HG03457 (cell line): ENCODE measurements around the gene GIN1.
"Not testable (repeated sequence)": the region's sequence is repeated elsewhere in the genome, so short reads cannot be mapped to it uniquely, and the experiment has no call there.

Experiments used
- ATAC-seq: cut with Tn5 transposase; IDR thresholded peaks from one replicate; pipeline ENCODE4 v1.9.1; 2021; ENCODE audit warnings: moderate number of reproducible peaks; ENCODE audit not compliant: unreplicated experiment

Gene GIN1, protein sequence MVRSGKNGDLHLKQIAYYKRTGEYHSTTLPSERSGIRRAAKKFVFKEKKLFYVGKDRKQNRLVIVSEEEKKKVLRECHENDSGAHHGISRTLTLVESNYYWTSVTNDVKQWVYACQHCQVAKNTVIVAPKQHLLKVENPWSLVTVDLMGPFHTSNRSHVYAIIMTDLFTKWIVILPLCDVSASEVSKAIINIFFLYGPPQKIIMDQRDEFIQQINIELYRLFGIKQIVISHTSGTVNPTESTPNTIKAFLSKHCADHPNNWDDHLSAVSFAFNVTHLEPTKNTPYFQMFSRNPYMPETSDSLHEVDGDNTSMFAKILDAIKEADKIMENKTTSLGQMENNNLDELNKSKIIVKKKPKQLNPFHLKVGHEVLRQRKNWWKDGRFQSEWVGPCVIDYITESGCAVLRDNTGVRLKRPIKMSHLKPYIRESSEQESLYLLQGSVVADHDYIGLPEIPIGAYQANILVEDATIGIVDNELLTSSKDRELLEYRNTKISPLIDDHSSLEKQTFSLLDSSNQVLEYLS

DNA sequence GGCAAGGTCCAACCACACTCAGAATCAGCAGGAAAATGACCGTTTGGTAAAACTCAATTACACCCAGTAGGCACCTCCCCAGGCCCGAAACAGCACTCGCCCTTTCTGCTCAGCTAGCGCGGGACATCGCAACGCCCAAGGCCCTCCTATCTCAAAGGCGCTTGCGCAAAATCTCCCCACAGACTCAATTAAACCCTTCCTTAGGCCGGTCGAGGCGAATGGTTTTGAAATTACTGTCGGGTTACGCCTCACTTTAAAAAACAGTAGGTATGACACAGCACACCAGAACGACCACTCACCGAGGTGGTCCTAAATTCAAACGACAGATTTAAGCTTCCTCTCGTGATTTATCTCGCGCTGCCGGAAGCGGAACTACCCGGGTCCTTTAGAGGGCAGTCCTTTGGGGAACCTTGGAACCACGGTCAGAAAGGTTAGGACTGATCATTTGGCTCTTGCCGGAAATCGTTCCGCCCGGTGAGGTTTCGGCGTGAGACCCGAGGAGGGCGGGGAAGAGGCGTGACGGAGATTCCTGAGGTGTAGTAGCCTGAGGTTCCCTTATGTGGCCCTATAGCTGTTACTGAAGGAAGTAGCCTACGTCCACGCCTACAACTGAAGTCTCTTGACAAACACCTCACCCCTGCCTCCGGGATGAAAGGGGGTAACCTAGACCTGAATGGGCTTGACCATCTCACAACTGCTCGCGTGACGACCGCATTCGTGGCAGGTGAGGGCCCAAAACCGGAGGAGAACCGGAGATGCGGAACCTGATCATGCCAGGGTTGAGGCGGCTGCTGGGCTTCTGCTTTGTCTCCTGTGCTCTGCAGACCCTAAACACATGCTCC is at the start of gene GIN1, which contains the start of gene PPIP5K2:
GIN1 (minus strand) TSS at position 374 of the 842 bp plus-strand sequence. CDS start 11,431 bp downstream, outside the sequence.
PPIP5K2 (plus strand) TSS at position 537 of the 842 bp plus-strand sequence. CDS start 9,289 bp downstream, outside the sequence.
- peak; percentile 90 for ATAC-seq

DNA sequence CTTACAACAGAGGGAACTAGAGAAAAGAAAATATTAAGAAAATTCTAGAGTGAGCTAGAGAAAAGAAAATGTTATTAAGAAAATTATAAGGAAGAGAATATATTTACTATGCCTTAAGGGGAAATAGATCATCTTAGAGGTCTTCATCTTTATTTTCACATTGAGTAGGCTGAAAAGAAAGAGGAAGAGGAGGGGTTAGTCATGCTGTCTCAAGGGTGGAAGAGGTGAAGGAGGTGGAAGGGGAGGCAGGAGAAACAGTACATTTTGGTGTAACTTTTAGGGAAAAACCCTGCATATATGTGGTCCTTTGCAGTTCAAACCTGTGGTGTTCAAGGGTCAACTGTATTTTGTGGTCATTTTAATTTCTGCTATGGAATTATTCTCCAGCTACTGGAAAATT is 46.8 kb upstream of the GIN1 start:
- ATAC-seq = no peak

DNA sequence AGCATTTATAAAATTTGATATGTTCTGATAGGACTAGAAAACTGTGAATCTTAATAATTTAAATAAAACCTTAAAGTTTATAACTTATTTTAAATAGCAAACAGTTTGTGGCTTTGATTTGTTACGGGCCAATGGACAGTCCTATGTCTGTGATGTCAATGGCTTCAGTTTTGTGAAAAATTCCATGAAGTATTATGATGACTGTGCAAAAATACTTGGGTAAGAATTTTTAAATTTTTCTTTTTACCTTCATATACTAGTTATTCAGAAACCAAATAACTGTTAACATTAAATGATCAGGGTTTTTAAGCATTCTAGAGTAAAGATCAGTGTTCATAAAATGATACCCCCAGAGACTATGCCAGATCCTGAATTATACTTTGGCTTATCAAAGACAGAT is 31.2 kb upstream of the GIN1 start:
- ATAC-seq = no peak

DNA sequence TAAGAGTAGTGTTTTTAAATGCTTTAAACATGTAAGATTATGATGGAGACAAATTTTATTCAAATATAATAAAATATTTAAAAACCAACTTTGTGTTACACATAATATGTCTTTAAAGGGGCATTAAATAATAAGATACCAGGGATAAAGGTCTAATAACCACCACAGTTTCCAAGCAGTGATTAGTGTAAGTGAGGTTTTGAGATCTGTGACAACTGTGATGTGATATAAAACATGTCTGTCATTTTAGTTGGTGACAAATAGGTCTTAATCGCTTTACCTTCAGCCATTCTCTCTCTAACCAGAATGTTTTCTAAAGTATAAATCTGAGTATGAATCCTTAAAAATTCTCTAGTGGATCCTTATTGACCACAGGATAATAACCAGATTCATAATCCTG is 28.3 kb upstream of the GIN1 start:
- no peak for ATAC-seq

DNA sequence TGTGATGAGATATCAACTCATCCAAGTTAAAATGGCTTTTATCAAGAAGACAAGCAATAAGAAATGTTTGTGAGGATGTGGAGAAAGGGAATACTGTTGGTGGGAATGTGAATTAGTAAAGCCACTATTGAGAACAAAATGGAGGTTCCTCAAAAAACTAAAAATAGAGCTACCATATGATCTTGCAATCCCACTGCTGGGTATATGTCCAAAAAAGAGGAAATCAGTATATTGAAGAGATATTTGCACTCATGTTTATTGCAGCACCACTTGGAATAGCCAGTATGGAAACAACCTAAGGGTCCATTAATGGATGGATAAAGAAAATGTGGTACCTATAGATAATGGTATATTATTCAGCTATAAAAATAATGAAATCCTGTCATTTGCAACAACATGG is 25.3 kb upstream of the GIN1 start:
- ATAC-seq = no peak

DNA sequence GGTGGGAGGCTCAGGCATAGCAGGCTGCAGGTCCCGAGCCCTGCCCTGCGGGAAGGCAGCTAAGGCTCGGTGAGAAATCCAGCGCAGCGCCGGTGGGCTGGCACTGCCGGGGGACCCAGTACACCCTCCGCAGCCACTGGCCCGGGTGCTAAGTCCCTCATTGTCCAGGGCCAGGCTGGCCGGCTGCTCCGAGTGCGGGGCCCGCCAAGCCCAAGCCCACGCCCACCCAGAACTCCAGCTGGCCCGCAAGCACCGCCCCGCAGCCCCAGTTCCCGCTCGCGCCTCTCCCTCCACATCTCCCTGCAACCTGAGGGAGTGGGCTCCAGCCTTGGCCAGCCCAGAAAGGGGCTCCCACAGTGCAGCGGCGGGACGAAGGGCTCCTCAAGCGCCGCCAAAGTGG is 22.2 kb upstream of the GIN1 start:
- not testable (repeated sequence) for ATAC-seq

DNA sequence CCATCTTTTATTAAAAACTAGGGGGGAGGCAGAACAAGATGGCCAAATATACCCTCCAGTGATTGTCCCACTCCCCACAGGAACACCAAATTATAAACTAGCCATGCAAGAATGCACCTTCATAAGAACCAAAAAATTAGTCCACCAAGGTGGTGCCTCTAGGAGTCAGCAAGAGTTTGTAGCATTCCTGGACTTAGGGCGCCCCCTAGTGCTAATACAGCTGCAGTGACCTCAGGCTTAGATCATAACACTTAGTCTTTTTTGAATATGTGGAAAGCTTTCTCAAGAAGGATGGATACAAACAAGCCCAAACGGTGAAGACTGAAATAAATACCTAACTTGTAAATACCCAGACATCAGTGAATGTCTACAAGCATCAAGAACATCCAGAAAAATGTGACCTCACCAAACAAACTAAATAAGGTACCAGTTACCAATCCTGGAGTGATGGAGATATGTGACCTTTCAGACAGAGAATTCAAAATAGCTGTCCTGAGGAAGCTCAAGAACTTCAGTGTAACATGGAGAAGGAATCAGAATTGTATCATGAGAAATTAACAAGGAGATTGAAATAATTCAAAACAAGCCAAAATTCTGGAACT is 19.4 kb upstream of the GIN1 start:
- peak; percentile 97 for ATAC-seq

DNA sequence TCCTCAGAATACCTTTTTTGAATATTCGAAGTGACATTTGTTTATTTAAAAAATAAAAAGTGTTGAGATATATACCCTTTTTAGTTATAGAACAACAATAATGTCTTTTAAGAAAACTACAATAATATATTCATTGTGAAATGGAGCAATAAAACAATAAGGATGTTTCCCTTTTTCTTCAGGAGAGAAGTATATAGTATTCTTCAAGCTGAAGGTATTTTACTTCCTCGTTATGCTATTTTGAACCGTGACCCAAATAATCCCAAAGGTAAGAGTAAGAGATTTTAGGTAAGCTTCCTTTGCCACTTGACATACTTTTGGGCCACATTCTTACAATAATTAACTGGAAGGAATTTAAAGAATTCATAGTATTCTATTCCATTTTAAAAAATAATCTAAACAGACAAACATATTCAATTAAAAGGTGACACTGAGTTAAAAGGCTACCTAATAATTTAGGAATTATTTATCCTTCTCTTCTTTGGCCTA is 18.3 kb upstream of the GIN1 start:
- no peak for ATAC-seq

DNA sequence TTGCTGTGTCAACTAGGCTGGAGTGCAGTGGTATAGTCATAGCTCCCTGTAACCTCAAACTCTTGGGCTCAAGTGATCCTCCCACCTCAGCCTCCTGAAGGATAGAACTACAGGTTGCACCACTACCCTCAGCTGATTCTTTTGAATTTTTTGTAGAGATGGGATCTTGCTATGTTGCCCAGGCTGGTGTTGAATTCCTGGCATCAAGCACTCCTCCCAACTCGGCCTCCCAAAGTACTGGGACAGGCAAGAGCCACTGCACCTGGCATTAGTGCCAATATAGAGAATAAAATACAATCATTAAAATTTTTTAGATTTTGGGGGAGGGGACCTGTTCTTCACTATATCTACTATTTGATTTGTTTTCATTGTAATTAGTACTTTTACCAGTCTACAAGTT is 15.5 kb upstream of the GIN1 start:
- ATAC-seq = no peak

DNA sequence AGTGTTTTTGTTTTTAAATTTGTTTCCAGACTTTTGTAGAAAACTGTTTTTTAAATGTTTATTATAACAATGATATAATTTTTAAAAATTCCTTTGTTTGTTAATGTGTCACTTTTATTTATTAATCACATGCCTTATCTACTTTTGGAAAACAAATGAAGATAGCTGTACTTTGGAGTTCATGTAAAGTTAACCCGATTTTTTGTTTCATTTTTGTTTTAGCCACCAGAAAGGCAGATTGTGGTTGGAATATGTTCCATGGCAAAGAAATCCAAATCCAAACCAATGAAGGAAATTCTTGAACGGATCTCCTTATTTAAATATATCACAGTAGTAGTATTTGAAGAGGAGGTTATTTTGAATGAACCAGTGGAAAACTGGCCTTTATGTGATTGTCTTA is 13.3 kb upstream of the GIN1 start:
- no peak for ATAC-seq

DNA sequence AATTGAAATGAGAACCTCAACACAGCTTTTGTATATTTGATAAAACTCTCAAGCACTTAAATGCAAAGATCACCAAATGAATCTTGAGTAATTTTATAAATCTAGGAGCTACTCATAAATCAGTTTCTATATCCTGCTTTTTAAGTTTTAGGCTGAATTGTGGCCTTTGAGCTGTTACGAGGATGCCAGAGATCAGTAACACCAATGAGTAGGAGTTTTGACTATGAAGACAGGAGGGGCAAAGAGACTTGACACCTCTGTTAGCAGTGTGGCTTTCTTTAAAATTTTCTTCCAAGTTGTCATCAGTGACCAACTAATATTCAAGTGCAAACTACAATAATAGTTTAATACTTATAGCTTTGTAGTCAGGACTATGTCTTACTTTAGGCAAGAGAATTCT is 12.7 kb upstream of the GIN1 start:
- ATAC-seq = no peak

DNA sequence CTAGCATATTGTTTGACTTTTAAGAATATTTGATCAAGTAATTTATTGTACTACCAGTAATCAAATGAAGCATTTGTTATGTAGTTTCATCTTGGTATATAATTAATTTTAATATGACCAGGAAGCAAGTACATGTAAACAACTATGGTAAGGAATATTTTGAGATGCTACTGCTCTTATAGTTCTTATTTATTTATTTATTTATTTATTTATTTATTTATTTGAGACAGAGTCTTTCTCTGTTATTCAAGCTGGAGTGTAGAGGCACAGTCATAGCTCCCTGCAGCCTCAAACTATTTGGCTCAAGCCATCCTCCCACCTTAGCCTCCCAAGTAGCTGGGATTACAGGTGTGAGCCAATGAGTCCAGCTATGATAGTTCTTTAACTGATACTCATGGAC is 8.3 kb upstream of the GIN1 start:
- no peak for ATAC-seq

DNA sequence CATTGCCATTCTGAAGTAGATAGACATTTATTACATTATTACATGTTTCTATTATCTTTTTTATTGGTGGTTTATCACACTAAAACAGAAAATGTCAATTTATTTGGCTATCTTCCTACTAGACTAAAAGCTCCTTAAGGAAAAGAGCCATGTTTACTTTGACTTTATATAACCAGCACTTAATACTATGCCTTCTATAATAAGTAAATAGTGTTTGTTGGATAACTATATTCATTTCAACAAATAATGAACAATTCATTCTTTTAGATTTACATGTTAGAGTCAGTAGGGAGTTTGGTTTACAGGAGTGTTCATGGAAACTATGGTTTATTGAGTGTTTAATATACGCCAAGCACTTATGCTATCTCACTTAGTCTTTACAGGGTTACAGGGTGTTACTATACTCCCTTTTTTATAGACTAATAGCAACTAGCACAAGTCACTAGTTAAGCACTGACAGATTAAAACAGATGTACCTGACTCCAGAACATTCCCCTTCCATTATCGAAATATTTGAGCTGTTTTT is 7.4 kb upstream of the GIN1 start:
- ATAC-seq = no peak

DNA sequence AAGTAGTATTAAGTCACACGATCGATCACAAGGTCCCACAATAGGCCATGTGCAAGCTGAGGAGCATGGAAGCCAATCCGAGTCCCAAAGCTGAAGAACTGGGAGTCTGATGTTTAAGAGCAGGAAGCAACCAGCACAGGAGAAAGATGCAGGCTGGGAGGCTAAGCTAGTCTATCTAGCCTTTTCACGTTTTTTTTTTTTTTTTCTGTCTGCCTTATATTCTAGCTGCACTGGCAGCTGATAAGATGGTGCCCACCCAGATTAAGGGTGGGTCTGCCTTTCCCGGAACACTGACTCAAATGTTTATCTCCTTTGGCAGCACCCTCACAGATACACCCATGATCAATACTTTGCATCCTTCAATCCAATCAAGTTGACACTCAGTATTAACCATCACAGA is 6.6 kb upstream of the GIN1 start:
- ATAC-seq = no peak

DNA sequence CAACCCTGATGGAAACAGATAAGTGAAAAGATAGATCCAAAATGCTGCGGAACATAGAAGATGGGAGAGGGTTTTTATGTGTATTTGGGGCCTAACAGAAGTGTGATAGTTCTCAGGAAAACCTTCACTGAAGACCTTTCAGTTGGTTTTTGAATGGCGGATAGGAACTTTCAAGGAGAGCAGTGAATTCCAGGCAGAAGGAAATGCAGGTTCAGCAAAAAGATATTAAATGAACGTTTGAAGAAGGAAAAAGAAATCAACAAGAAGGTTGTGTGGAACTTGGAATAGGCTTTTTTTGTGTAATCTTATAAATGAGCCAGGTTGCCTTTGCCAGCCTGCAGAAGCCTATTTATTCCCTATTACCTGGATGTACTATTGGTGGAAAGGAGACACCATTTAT is 2.3 kb upstream of the GIN1 start:
- no peak for ATAC-seq

DNA sequence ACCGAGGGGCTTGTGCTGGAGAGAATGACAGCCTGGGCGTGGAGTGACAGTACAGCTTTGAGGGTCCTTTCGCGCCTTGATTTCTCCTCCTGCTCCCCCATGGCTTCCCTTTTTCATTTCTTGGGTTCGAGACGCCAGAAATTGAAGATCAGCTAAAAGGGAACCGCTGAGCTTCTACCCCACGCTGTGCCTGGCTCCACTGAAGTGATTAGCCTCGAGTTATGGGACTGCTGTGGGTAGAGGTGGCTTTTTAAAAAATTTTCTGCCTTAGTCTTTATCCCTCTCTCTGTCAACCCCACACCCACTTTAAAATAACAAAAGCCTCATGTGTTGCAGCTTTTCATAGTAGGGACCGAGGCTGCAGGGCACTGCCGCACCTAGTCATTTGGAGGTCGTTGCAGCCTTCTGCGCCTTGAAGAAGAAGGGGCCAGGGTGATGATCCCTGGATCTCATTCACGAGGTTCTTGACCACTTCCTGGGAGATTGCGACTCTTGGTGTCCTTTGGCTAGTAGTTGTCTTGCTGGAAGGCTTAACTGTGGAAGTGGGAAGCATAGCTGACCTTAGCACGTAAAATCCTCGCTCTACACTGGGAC is 766 bp upstream of the GIN1 start:
- no peak for ATAC-seq

DNA sequence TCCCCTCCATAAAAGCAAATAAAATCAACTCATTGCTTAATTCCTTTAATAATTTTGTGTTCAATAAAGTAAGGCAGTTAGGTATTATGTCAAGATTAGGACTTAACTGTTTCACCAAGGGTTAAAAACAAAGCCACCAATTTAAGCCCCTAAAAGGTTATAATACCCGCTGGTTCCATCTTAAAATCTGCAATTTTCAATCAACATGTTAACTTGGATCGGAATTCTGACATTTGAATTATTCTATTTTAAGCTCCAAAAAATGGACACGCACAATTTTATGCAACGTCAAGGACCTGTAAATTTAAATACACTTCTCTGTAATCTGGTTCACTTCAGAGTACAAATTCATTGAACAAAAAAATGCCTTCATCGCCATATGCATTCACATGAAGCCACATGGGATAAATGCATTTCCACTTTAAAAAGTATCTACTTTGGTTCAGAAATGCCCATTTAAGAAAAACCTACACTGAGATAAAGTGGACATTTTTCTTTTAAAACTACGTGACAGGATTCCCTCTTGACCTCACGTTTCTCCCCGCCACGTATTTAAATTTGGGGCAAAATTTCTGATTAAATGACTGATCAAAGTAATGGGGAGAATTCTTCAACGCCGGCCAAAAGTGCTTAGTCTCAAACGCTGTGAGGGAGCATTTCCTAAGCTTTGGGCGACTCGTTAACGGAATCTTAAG is 721 bp downstream of the GIN1 start:
- no peak for ATAC-seq

DNA sequence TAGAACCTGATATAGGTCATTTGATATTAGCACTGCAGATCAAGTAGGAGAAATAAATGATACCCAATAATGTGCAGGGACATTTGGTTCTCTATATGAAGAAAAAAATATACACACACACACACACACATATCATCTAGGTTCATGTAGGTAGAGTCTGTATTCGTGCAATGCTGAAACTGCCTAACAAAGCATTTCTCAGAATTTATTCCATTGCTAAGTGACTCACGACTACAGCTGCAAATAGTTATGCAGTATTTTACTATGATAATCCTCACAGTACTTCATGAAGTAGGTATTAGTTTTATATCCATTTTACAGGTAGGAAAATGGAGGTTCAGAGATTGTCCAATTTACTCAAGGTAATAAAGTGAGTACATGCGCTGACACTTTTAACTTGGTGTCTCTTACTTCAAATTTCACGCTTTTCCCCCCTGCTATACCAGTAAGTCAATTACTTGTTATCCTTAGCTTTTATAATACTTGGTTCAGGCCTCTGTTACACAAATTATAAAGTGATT is 2.4 kb downstream of the GIN1 start:
- ATAC-seq = no peak

DNA sequence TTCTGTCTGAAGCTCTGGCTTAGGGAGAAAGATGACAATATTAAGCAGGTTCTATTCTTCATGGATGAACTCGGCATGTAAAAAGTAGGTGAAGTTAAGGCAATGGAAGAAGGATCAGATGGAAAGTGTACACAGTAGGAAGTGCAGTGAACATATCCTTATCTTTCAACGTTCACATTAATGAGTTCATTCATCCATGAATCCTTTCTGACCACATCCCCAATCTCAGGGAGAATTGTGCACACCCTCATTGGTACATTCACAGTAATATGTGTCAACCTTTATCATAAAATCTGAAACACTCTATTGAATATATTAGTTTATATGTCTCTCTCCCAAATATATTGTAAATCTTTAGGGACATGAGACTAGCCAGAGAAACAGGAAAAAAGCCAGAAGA is 5.5 kb downstream of the GIN1 start:
- no peak for ATAC-seq

DNA sequence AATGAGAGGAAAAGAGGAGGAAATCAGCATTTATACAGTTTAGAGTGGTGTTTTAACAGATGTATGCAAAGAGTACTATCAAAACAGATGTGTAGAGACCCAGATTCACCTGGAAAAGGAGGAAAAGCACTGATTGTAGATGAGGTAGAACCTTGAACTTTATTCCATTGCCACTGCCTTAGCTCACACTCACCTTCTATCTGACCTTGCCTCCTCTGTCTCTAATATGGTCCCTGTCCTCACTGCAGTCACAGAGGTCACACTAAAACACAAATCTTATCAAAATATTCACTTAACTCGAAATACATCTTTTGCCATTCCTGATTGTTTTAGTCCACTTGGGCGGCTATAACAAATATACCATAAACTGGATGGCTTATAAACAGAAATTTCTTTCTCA is 7.0 kb downstream of the GIN1 start:
- ATAC-seq = no peak
